KOPT-K1 (cell line): ENCODE measurements around the gene STAT5B.
A peak's percentile ranks its signal among the peaks of the same experiment; 100 is the strongest.
"Not testable (repeated sequence)": the region's sequence is repeated elsewhere in the genome, so short reads cannot be mapped to it uniquely, and the experiment has no call there.

Experiments used
- H3K27ac ChIP-seq: fragments of 200-600 bp; sonication (generic); 2 replicates; pipeline ENCODE4 v1.5.1; 2016; ENCODE audit warnings: antibody characterized with exemption, mild to moderate bottlenecking, low read depth, low read length; ENCODE audit not compliant: poor library complexity, severe bottlenecking
- H3K36me3 ChIP-seq: fragments of 200-600 bp; sonication (generic); 2 replicates; pipeline ENCODE4 v1.5.1; 2017; ENCODE audit warnings: antibody characterized with exemption, mild to moderate bottlenecking, low read length, moderate library complexity; ENCODE audit not compliant: insufficient read depth
- H3K9me3 ChIP-seq: fragments of 200-600 bp; sonication (generic); 2 replicates; pipeline ENCODE4 v1.5.1; 2017; ENCODE audit warnings: antibody characterized with exemption, low read length, mild to moderate bottlenecking; ENCODE audit not compliant: insufficient read depth, poor library complexity, severe bottlenecking

The STAT5B gene

DNA sequence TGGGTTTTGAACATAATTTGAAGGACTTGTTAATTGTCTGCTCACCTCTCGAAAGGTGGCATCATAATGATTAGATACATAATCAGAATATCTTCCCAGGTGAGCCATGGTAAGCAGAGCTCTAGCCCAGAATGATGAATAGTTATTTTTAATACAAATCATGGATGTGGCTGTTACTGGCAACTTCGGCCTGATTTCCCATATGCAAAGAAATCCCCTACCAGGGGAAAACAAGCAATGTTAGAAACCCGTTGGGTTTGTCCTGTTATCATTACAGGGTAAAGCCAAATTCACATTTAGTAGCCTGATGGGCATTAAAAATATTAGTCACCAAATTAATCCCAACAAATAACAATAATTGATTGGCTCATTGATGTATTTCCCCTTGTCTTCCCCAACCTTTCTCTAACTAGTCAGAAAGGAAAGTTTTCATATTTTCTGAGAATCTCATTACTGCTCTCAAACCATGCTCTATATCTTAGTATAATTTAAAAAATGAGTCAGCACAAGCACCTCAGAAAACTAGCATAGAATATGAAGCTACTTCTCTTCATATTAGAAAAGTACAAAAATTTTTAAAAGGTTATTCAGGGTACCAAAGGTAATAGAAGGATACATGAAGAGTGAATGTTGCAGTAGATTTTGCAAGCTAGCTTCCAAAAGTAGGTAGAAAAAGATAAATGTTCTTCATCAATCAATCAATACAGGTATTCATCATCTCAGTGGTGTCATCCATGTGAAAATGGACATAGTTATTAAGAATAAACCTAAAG is 5.0 kb downstream of the STAT5B start:
- Histone ChIP-seq H3K36me3 (no peaks in the 10 kb centered on the region), H3K9me3 (no peaks in the 10 kb centered on the region)

DNA sequence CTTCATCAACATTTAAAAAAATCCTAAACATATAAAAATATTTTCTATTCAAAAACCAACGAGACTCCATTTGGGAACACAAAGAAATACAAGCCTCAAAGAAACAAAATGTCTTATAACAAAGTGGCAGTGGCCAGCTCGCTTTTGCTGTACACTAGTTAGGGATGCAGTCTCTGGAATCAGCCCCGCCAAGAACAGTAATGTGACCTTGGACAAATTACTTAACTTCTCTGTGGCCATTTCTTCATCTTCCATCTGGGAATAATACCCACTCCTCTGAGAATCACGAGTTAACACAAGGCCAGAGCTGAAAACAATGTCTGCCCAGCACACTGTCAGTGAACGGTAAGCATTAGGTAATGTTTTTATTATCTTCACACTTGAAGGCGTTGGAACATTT is 5.6 kb downstream of the STAT5B start:
- H3K36me3 ChIP-seq: peaks cover under 1% of the 10 kb centered on the region; the same call in 1 of the 2 replicates
- no peak overlapping the region for H3K27ac ChIP-seq
- H3K9me3 ChIP-seq: peaks cover under 1% of the 10 kb centered on the region

More for the DNA sequence above, 5.0 kb downstream of the STAT5B start:
- no peak overlapping the region for H3K27ac ChIP-seq

DNA sequence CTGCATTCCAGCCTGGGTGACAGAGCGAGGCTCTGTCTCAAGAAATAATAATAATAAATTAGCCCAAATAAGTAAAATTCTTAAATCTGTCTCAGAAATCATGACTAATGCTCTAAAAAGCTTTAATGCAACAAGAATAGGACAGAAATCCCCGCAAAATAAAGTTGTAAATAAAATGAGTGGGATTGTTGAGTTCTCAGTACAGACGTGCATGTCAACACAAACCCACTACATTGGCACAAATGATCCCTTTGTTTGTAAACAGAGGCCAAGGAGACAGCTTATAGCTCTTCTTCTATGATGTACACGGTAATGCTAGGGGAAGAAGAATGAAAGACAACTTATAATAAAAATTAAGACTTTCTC is 6.0 kb downstream of the STAT5B start:
- no peak overlapping the region for H3K27ac ChIP-seq
- H3K36me3 ChIP-seq: peaks cover 4% of the 10 kb centered on the region; the same call in 1 of the 2 replicates
- H3K9me3 ChIP-seq: peaks cover 5% of the 10 kb centered on the region

DNA sequence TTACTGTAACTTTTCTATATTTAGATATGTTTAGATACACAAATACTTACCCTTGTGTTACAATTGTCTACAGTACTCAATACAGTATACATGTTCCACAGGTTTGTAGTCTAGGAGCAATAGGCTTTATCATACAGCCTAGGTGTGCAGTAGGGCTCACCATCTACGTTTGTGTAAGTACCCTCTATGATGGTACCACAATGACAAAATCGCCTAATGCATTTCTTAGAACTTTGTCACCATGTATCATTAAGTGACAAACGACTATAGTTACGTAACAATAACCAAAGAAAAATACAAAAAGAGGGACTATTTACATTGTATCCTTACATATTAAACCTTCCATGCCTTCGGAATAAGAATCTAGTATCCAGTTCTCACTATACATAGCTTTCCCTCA is 8.0 kb downstream of the STAT5B start:
- Histone ChIP-seq H3K9me3 (peaks cover 7% of the 10 kb centered on the region), H3K36me3 (peaks cover 5% of the 10 kb centered on the region; the same call in 1 of the 2 replicates), H3K27ac (no peak overlapping the region)

DNA sequence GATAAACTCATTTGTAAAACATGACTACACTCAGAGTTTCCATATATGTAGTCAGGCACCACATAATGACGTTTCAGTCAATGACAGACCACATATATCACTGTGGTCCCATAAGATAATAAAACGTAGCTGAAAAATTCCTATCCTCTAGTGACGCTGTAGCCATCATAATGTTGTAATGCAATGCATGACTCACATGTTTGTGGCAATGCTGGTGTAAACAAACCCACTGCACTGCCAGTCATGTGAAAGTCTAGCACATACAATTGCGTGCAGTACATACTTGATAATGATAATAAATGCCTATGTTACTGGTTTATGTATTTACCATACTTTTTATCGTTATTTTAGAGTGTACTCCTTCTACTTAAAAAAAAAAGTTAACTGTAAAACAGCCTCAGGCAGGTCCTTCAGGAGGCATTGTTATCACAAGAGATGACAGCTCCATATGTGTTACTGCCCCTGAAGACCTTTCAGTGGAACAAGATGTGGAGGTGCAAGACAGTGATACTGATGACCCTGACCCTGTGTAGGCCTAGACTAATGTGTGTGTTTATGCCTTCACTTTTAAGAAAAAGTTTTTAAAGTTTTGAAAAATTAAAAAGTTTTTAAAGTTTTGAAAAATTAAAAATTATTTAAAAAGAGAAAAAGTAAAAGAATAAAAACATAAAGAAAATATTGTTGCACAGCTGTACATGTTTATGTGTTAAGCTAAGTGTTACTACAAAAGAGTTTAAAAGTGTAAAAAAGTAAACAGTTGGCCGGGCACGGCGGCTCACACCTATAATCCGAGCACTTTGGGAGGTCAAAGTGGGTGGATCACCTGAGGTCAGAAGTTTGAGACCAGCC is 9.0 kb downstream of the STAT5B start:
- Histone ChIP-seq H3K27ac (no peak overlapping the region), H3K36me3 (peaks cover 5% of the 10 kb centered on the region; the same call in 1 of the 2 replicates)

DNA sequence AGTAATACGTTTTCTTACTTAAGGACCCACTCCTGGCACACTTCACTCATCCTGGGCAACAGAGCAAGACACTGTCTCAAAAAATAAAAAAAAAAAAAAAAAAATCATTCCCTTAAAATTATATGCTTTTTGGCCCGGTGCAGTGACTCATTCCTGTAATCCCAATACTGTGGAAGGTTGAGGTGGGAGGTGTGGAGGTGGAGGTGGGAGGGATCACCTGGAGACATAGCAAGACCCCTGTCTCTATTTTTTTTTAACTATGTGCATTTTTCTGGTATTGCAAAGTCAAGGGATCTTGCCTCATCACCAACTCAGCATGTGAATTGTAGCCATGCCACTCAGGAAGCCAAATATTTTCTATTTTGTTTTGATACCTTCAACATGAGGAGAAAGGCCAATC is 9.7 kb downstream of the STAT5B start:
- Histone ChIP-seq H3K36me3 (peaks cover 5% of the 10 kb centered on the region; the same call in 1 of the 2 replicates), H3K9me3 (peaks cover 7% of the 10 kb centered on the region), H3K27ac (no peak overlapping the region)

More for the DNA sequence above, 9.0 kb downstream of the STAT5B start:
- peaks cover 7% of the 10 kb centered on the region for H3K9me3 ChIP-seq

DNA sequence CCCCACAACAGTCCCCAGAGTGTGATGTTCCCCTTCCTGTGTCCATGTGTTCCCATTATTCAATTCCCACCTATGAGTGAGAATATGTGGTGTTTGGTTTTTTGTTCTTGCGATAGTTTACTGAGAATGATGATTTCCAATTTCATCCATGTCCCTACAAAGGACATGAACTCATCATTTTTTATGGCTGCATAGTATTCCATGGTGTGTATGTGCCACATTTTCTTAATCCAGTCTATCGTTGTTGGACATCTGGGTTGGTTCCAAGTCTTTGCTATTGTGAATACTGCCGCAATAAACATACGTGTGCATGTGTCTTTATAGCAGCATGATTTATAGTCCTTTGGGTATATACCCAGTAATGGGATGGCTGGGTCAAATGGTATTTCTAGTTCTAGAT is 11.8 kb downstream of the STAT5B start:
- H3K9me3 ChIP-seq, H3K36me3 ChIP-seq, H3K27ac ChIP-seq: not testable (repeated sequence)

DNA sequence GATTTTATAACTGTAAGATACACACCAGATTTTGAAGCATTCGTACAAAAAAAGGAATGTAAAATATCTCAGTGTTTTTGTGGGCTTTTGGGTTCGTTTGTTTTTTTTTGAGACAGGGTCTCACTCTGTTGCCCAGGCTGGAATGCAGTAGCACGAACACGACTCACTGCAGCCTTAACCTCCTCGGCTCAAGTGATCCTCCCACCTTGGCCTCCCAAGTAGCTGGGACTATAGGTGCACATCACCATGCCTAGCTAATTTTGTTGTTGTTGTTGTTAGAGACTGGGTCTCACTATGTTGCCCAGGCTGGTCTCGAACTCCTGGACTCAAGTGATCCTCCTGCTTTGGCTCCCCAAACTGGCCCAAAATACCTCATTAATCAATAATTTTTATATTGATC is 15.9 kb downstream of the STAT5B start:
- Histone ChIP-seq H3K9me3 (peaks cover 4% of the 10 kb centered on the region), H3K27ac (no peak overlapping the region), H3K36me3 (peaks cover 3% of the 10 kb centered on the region; the same call in 1 of the 2 replicates)

DNA sequence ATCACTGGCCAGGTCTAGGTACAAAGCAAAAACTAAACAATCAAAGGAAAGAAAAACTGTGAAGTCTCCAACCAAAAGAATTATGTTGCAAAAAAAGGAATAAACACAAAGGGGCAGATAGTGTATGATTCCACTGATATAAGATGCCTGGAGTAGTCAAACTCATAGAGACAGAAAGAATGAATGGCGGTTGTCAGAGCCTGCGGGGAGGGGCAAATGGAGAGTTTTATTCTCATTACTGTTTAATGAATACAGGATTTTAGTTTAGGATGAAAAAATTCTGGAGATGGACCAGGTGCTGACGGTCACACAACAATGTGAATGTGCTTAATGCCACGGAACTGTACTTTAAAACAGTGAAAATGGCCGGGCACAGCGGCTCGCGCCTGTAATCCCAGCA is 20.7 kb downstream of the STAT5B start:
- Histone ChIP-seq H3K27ac (no peak overlapping the region), H3K36me3 (no peaks in the 10 kb centered on the region), H3K9me3 (no peaks in the 10 kb centered on the region)

DNA sequence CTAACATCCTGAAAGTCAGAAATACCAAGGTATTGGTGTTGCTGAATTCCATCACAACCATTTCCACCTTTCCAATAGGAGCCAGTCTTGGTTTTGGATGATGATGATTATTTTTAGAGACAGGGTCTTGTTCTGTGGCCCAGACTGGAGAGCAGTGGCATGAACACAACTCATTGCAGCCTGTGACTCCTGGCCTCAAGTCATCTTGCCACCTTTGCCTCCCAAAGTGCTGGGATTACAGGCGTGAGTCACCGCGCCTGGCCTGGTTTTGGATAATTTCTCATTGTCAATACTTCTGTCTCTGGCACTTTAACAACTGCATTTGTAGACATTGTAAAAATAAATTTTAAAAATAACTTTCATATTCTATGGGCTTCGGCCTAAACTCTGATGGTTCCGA is 22.6 kb downstream of the STAT5B start:
- Histone ChIP-seq H3K9me3 (no peaks in the 10 kb centered on the region), H3K27ac (no peak overlapping the region), H3K36me3 (no peaks in the 10 kb centered on the region)

DNA sequence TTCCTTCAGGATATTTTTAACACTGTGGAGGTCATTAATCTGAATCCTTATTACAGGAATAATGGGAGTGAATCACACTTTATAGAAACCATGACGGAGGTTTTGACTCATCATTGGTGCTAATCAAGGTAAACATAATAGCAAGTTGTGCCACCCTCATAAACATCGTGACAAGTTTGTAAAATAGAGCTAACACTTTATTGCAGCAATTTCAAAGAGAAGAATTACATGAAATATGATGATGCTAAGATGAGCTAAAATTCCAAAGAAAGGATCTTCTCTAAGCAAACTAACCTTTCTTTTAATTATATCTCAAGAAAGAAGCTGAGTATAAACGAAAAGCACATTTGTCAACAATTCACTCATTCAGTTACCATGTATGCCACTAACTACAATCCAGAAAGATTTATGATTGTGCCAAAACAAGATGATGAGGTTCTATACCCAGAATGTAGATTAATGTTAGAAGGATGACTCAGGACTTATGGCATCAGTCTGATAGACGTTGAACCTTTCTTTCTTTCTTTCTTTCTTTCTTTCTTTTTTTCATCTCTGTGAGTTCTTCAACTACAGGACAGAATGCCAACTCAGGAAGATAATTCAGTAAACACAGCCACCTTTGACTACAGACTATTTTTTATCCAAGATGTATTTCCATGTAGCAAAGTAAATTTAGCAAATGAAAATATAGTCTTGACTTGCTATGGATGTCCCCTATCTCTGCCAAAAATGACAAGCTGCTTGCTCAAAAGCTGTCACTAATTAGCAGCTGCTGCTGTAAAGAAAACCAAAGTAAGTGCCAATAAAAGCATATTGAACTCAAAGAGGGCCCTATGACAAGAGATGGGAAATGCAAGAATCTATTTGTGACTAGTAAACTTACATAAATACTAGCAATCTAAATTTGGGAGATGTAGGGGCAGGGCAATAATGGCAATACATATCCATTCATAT is 23.3 kb downstream of the STAT5B start:
- no peaks in the 10 kb centered on the region for H3K36me3 ChIP-seq
- H3K9me3 ChIP-seq: no peaks in the 10 kb centered on the region
- H3K27ac ChIP-seq: no peak overlapping the region

DNA sequence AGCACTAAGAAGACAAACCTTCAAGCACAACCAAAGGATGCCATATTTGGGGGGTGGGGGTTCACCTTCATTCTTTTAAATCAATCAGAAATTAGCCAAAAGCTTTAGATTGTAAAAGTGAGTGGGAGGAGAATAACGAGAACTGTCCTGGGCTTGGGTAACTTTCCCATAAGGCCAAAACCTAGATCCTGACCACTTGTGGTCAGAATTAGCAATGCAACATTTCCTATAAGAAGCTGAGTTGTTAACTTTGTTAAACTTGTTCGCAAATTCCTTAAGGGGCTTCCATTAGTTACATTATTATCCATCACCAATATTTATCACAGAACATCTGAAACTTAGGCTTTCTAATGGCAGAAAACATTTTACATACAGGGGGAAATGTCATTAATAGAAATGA is 25.1 kb downstream of the STAT5B start:
- no peaks in the 10 kb centered on the region for H3K36me3 ChIP-seq
- no peaks in the 10 kb centered on the region for H3K9me3 ChIP-seq
- peak overlapping the region; percentile 81 for H3K27ac ChIP-seq

DNA sequence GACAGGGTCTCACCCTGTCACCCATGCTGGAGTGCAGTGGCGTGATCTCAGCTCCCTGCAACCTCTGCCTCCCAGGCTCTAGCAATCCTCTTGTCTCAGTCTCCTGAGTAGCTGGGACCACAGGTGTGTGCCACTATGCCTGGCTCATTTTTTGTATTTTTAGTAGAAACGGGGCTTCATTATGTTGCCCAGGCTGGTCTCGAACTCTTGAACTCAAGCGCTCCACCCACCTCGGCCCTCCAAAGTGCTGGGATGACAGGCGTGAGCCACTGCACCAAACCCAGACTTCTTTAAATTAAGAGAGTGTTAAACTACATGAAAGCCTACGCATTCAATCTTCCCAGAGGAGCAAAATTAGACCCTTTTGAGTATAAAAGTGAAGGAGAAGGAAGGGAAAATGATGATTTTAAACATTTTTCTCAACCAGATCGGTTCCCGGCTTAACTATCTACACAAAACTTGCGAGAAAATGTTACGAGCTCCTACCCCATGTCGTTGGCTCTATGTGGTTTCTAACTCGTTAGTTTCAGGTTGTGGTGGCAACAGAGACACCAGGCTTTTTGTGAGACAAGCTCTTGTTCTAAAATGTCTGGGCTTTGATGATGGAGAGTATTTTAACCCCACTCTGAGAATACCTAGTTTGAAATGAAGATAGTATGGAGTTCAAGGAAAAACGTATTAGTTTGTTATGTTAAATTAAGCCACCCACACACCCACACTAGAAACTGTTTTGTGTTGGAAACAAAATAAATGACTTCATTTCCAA is 26.3 kb downstream of the STAT5B start:
- H3K36me3 ChIP-seq: no peaks in the 10 kb centered on the region
- peak overlapping the region; percentile 81 for H3K27ac ChIP-seq

More for the DNA sequence above, 26.3 kb downstream of the STAT5B start:
- no peaks in the 10 kb centered on the region for H3K9me3 ChIP-seq
